LHCN-M2 (cell line): ENCODE measurements around the gene CD320. TPM values are rescaled to one million over a fixed set of nuclear protein-coding genes. Genes with fewer than 3 reads are reported as not detected.

Experiments
- DNase-seq: peaks from one replicate; pipeline ENCODE4 v3.0.0-alpha.2; 2012; ENCODE audit warnings: low read depth
- total RNA-seq: library from RNA; depleted of rRNA; stranded (reverse); fragments of >200 nt; gene quantifications from 2 replicates; pipeline ENCODE4 v1.2.3, GENCODE V29; 2014; rRNA removed

Gene CD320
- total RNA-seq, 1 experiment from 2014 or later, result 157 TPM

DNA sequence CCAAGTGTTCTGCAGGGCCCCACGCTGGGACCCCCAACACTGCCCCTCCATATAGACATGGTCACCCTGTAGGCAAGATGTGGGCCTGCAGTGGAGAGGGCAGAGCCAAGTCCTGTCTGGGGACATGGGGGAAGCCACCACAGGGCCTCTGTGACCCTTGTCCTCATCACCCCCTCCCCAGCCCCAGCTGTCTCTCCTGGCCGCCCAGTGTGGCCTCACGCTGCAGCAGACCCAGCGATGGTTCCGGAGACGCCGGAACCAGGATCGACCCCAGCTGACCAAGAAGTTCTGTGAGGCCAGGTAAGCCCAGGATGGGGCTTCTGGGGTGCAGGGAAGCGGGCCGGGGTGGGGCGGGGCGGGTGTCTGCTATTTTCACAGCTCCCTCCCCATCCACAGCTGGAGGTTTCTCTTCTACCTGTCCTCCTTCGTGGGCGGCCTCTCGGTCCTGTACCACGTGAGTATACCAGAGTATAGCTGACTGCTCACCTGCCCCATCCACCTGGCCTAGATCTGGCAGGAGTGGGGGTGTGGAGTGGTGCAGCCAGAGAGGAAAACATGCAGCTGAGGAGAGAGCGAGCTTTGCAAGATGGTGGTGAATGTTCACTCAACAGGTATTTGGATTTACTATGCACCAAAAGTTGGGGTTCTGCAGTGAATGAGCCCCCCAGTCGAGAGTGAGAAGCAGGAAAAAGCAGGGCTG lies 52.6 kb downstream of the CD320 start:
- DNase-seq, result no peak

DNA sequence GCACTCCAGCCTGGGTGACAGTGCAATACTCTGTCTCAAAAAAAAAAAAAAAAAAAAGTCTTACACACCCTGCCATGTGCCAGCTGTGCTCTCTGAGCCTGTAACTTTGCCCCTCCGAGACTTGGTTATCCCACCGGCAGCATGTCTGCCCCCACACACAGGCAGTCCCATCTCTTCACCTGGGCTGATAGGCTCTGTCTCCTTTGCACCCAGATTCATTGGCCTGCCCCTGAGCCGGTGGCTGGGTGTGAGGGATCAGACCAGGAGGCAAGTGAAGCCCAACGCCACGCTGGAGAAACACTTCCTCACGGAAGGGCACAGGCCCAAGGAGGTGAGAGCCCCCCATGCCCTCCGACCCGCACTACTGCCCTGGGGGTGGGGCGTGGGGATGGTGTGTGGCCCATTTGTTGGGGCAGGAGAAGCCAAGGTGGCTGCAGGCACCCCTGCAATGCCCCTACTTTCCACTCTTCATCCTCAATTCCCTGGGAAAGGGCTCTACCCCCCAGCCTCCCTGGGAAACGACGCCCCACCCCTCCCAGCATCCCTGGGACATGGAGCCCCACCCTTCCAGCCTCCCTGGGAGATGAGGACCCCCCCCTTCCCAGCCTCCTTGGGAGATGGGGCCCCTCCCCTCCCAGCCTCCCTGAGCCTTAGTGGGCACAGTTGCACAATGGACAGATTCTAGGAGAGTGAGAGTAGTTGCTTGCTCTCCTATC lies 53.7 kb downstream of the CD320 start:
- DNase-seq, result no peak

- DNase-seq, result no peak
These were observed 54.5 kb downstream of the CD320 start for GRCh38 chr19:8253678-8254077.

DNA sequence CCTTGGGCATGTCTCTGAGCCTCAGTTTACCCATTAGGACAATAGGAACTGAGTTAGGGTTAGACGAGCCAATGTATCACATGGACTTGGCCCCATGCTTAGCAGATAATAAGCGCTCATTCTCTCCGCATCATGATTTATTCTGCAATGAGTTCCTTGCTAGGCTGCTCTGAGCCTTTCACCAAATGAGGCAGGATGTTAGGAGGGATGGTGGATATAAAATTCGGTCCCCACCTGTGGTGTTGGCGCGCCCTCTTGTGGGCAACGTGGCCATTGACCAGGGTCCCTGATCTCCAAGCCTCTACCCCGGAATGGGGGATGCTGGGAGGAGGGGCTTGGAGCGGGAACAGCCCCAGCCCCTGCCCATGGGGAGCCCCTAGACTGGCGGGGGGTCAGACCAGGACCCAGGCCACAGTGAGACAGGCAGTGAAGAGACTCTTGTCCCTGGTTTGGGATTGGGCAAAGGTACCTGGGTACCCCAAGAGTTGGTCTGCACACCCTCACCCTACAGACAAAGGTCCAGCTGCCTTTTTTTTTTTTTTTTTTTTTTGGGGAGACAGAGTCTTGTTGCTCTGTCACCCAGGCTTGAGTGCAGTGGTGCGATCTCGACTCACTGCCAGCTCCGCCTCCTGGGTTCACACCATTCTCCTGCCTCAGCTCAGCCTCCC lies 55.1 kb downstream of the CD320 start:
- peak; percentile 63 for DNase-seq

Other genes starting within 250 kb of the CD320 start
- not detected in 2 replicates for gene FBN3, start 158.8 kb downstream of the CD320 start, total RNA-seq
- not detected in 2 replicates for gene CERS4, start 99.0 kb downstream of the CD320 start, total RNA-seq
- 22.7 and 34.9 TPM in 2 replicates for gene NDUFA7, start 13.0 kb upstream of the CD320 start, total RNA-seq
- gene RPS28, start 13.1 kb upstream of the CD320 start, total RNA-seq, result 119 and 242 TPM in 2 replicates
- gene KANK3, start 34.9 kb upstream of the CD320 start, total RNA-seq, result 0.11 and 1.2 TPM in 2 replicates
- gene ANGPTL4, start 55.8 kb upstream of the CD320 start, total RNA-seq, result 48.7 and 82.3 TPM in 2 replicates
- 13.0 and 13.5 TPM in 2 replicates for gene RAB11B, start 82.0 kb upstream of the CD320 start, total RNA-seq
- 34.2 and 44.5 TPM in 2 replicates for gene MARCHF2, start 104.9 kb upstream of the CD320 start, total RNA-seq
- 91.8 and 118 TPM in 2 replicates for gene HNRNPM, start 136.6 kb upstream of the CD320 start, total RNA-seq
- not detected in 2 replicates for gene PRAM1, start 194.3 kb upstream of the CD320 start, total RNA-seq
- 9.1 and 9.2 TPM in 2 replicates for gene ZNF414, start 205.8 kb upstream of the CD320 start, total RNA-seq